K562 (cell line): Measurements from ENCODE around the gene ITGBL1. TPM values are rescaled to one million over a fixed set of nuclear protein-coding genes. Genes with fewer than 3 reads are reported as not detected.

Source experiments
- ATAC-seq: fragments of 200-7000 bp; cut with Tn5 transposase; 3 replicates; pipeline ENCODE4 v1.9.1; 2020; ENCODE audit warnings: moderate library complexity
- BruUV-seq: library from RNA; stranded (reverse); fragments of 400-500 nt; replicated peaks from 2 replicates; lab custom pipeline; 2021; lab: Mats Ljungman, UMichigan
- CTCF ChIA-PET: fragments of 300-600 bp; formaldehyde crosslinking; extraction: SDS; loops from one replicate; lab custom pipeline; 2021; ENCODE audit warnings: low intra/inter-chr PET ratio; lab: Yijun Ruan, JAX
- POLR2A ChIA-PET: fragments of 300-600, 350-650 bp; sonication (Branson Sonifier 250); formaldehyde crosslinking; extraction: SDS; loops from one replicate; lab custom pipeline; 2021; ENCODE audit warnings: antibody characterized with exemption, inconsistent platforms; lab: Yijun Ruan, JAX
- DNase-seq, 4 experiments: peaks; one replicate each; pipeline versions ENCODE4 v3.0.0 to v3.0.0-alpha.2; 2011 to 2018; ENCODE audit warnings: low spot score in 3 of 4, mixed read lengths in 3 of 4; ENCODE audit errors: extremely low read depth in 1 of 4
- FAIRE-seq: peaks from 2 replicates; lab custom pipeline; 2011; peaks lifted over from hg19 to GRCh38; lab: Jason Lieb, UNC
- H2AFZ ChIP-seq: 2 replicates; pipeline ENCODE4 v1.6.0; 2011; ENCODE audit warnings: low read depth, low read length, control low read depth, inconsistent platforms
- H3K27ac ChIP-seq: fragments of 200-600 bp; 3 replicates; pipeline ENCODE4 v1.8.0; 2011; ENCODE audit warnings: low read depth, mild to moderate bottlenecking, control low read depth, inconsistent platforms, low read length, moderate library complexity, mixed read lengths; ENCODE audit errors: extremely low read depth
- H3K27me3 ChIP-seq, 2 experiments: fragments of 300-600 bp in 1 of 2; 2 replicates in 1 of 2; 3 replicates in 1 of 2; pipeline versions ENCODE4 v1.6.0 to v1.8.0; 2011; ENCODE audit warnings: inconsistent platforms in 2 of 2, low read length in 2 of 2, mild to moderate bottlenecking in 1 of 2, mixed read lengths in 1 of 2, moderate library complexity in 1 of 2; ENCODE audit not compliant: control insufficient read depth in 2 of 2, insufficient read depth in 2 of 2
- H3K36me3 ChIP-seq: fragments of 300-600 bp; 3 replicates; pipeline ENCODE4 v1.8.0; 2011; ENCODE audit warnings: mild to moderate bottlenecking, low read length, inconsistent platforms; ENCODE audit not compliant: control insufficient read depth, insufficient read depth
- H3K4me1 ChIP-seq, 2 experiments: fragments of 200-600 bp in 1 of 2; replicated peaks in 1 of 2; 2 replicates in 1 of 2; 3 replicates in 1 of 2; pipeline versions ENCODE4 v1.5.1 to v1.8.0; 2011; ENCODE audit warnings: inconsistent platforms in 2 of 2, low read length in 2 of 2, mild to moderate bottlenecking in 1 of 2, mixed read lengths in 1 of 2, moderate library complexity in 1 of 2; ENCODE audit not compliant: control insufficient read depth in 2 of 2, insufficient read depth in 2 of 2
- H3K4me2 ChIP-seq: 2 replicates; pipeline ENCODE4 v1.6.1; 2011; ENCODE audit warnings: low read length, control low read depth, inconsistent platforms, mixed read lengths; ENCODE audit not compliant: insufficient read depth
- H3K4me3 ChIP-seq: fragments of 200-600 bp; sonication (generic), shearing (Covaris generic); 2 replicates; pipeline ENCODE4 v1.5.1; 2016; ENCODE audit warnings: control low read depth, inconsistent platforms
- H3K79me2 ChIP-seq: fragments of 200-600 bp; 3 replicates; pipeline ENCODE4 v1.8.0; 2011; ENCODE audit warnings: low read length, inconsistent platforms; ENCODE audit not compliant: control insufficient read depth, insufficient read depth
- H3K9ac ChIP-seq, 2 experiments: 2 replicates each; pipeline versions ENCODE4 v1.6.0 to v1.6.1; 2011; ENCODE audit warnings: low read depth in 2 of 2, low read length in 2 of 2, control low read depth in 1 of 2, inconsistent platforms in 1 of 2, mild to moderate bottlenecking in 1 of 2, mixed read lengths in 1 of 2; ENCODE audit not compliant: insufficient read depth in 1 of 2
- H3K9me1 ChIP-seq: one replicate; pipeline ENCODE4 v1.6.0; 2011; ENCODE audit warnings: inconsistent platforms, mild to moderate bottlenecking, low read length, moderate library complexity; ENCODE audit not compliant: control insufficient read depth, insufficient read depth
- H3K9me3 ChIP-seq: replicated peaks from 2 replicates; pipeline ENCODE4 v1.5.1; 2011; ENCODE audit warnings: low read depth, low read length, inconsistent platforms; ENCODE audit not compliant: control insufficient read depth, insufficient read depth
- H4K20me1 ChIP-seq: replicated peaks from 2 replicates; pipeline ENCODE4 v1.6.1; 2011; ENCODE audit warnings: low read length, inconsistent platforms, mixed read lengths; ENCODE audit not compliant: control insufficient read depth, insufficient read depth
- ETV1 ChIP-seq: fragments of 450-650 bp; conservative IDR thresholded peaks from 2 replicates; pipeline ENCODE4 v1.6.1; 2016; ENCODE audit warnings: missing genetic modification characterization, control low read depth, low read depth, missing compliant biosample characterization
- MAX ChIP-seq: sonication (generic); formaldehyde crosslinking; IDR thresholded peaks from 2 replicates; pipeline ENCODE4 v1.9.0; 2022; ENCODE audit warnings: mild to moderate bottlenecking, missing genetic modification reagents
- PHF8 ChIP-seq: fragments of 200-600 bp; sonication (generic); IDR thresholded peaks from 2 replicates; pipeline ENCODE4 v1.6.1; 2012; ENCODE audit warnings: mixed run types, mild to moderate bottlenecking, inconsistent platforms, low read length, moderate library complexity, borderline replicate concordance
- RFX1 ChIP-seq: fragments of 450-650 bp; IDR thresholded peaks from 2 replicates; pipeline ENCODE4 v1.6.1; 2016; ENCODE audit warnings: mild to moderate bottlenecking, moderate library complexity
- SMC3 ChIP-seq: conservative IDR thresholded peaks from 2 replicates; pipeline ENCODE4 v1.6.1; 2011; ENCODE audit warnings: low read depth, low read length, improper control_type of control experiment; ENCODE audit not compliant: insufficient read depth
- TBP ChIP-seq: optimal IDR thresholded peaks from 2 replicates; pipeline ENCODE3; 2011; ENCODE audit warnings: low read depth, low read length, improper control_type of control experiment
- USF2 ChIP-seq: sonication (generic); formaldehyde crosslinking; IDR thresholded peaks from 2 replicates; pipeline ENCODE4 v1.5.0; 2020; ENCODE audit warnings: missing genetic modification reagents
- ZNF436 ChIP-seq: fragments of 250-450, 450-650 bp; sonication (Bioruptor Pico); formaldehyde crosslinking; IDR thresholded peaks from 2 replicates; pipeline ENCODE4 v1.7.0; 2020; ENCODE audit warnings: mild to moderate bottlenecking
- WGBS: fragments of 100-300 bp; shearing (Covaris generic); methylation state at CpG from one replicate; pipeline ENCODE4 v1.1.6; 2016; ENCODE audit warnings: low coverage, mixed read lengths; ENCODE audit not compliant: insufficient coverage; ENCODE audit errors: missing lambda C conversion rate; 5-methylcytosine and 5-hydroxymethylcytosine counted together
- in situ Hi-C: fragments of 300-500 bp; cut with MboI; formaldehyde crosslinking; loops from 4 replicates; pipeline ENCODE4 v1.15.0; 2018; ENCODE audit warnings: inconsistent platforms, mixed read lengths
- intact Hi-C: fragments of 100-400 bp; cut with micrococcal nuclease; formaldehyde crosslinking; loops from 2 replicates; pipeline ENCODE4 v1.14.2; 2022
- polyA plus RNA-seq, 8 experiments: library from polyadenylated mRNA; depleted of rRNA in 4 of 8; stranded (reverse) in 5 of 8; unstranded in 3 of 8; fragments of >200 nt; fragmentation: Nextera tagmentation in 2 of 8; fragmentation: Illumina TruSeq in 1 of 8; extraction: Ambion mirVana in 2 of 8; extraction: Trizol in 1 of 8; gene quantifications; 2 replicates each; pipeline versions ENCODE4 v1.2.1 to v1.2.3, GENCODE V29; 2011 to 2014; ENCODE audit warnings: inconsistent platforms in 1 of 8, missing spikeins in 1 of 8
- total RNA-seq, 7 experiments: library from RNA; depleted of rRNA in 6 of 7; stranded (reverse); fragments of >200 nt in 6 of 7; fragmentation: Illumina TruSeq in 2 of 7; extraction: Trizol in 2 of 7; gene quantifications; 2 replicates each; pipeline versions ENCODE4 v1.2.1 to v1.2.3, GENCODE V29; 2011 to 2021; ENCODE audit warnings: low replicate concordance in 1 of 7
- TF ChIP-seq, protein P1 (sequence below): sonication (generic); formaldehyde crosslinking; IDR thresholded peaks from 2 replicates; pipeline ENCODE4 v1.8.0; 2023; ENCODE audit warnings: mild to moderate bottlenecking, missing genetic modification reagents
- TF ChIP-seq, protein P2 (sequence below): fragments of 250-450 bp; sonication (Bioruptor Pico); IDR thresholded peaks from 2 replicates; pipeline ENCODE4 v1.4.0; 2020; ENCODE audit warnings: borderline replicate concordance
- TF ChIP-seq, protein P3 (sequence below): fragments of 250-450 bp; sonication (Bioruptor Pico); IDR thresholded peaks from 2 replicates; pipeline ENCODE4 v1.5.0; 2020; ENCODE audit warnings: mild to moderate bottlenecking
- TF ChIP-seq, protein P4 (sequence below): fragments of 250-450 bp; sonication (Bioruptor Pico); IDR thresholded peaks from 2 replicates; pipeline ENCODE4 v1.5.0; 2021; ENCODE audit warnings: mild to moderate bottlenecking, borderline replicate concordance

The ITGBL1 gene
- total and polyA plus RNA-seq, 9 of the 15 experiments (the other 6 are each of a cell fraction or from before 2014, with no cell fraction given): 0.04 to 0.73 (median 0.32) TPM; not detected in 1

DNA sequence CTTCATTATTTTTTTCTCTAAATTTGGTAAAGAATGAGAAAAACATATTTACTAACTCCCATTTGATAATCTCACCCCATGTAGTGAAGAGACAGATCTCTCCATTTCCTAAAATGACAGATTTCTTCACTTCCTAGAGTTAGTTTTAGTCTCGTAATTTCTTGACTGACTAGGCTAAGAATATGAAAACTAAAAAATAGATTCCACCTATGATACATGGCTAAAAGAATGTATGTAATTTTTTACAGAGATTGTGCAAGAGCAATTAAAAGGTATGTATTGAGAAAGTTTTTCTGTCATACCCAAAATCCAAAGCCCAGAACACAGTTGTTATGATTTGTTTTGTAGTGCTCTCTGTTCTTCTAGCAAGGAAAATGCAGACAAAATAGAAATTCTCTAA lies 45.7 kb upstream of the ITGBL1 start:
- no peak overlapping the region for H3K27ac ChIP-seq
- H4K20me1 ChIP-seq: no peaks in the 10 kb centered on the region
- H3K27me3 ChIP-seq: no peaks in the 10 kb centered on the region
- ChIA-PET CTCF (no interaction called here), POLR2A (no interaction called here)
- FAIRE-seq: no peak
- intact Hi-C loops: no loop called here
- no peaks in the 10 kb centered on the region for H3K4me1 ChIP-seq
- H3K9me1 ChIP-seq: no peaks in the 10 kb centered on the region
- WGBS: 0% methylated on average over 1 of the region's 1 CpG
- in situ Hi-C loops: loop anchor here (5.0 kb wide), 1 partner anchor 79 kb away; no protein-coding TSS in a partner anchor
- H2AFZ ChIP-seq: no peak overlapping the region
- ATAC-seq: no peak
- BruUV-seq: no TSS peak
- H3K9me3 ChIP-seq: no peaks in the 10 kb centered on the region
- DNase-seq: no peak
- H3K36me3 ChIP-seq: no peaks in the 10 kb centered on the region
- no peak overlapping the region for H3K9ac ChIP-seq
- H3K4me3 ChIP-seq: no peak overlapping the region
- no peaks in the 10 kb centered on the region for H3K79me2 ChIP-seq
- H3K4me2 ChIP-seq: no peak overlapping the region
- no peak for TF ChIP-seq USF2
- TF ChIP-seq, protein P1, sequence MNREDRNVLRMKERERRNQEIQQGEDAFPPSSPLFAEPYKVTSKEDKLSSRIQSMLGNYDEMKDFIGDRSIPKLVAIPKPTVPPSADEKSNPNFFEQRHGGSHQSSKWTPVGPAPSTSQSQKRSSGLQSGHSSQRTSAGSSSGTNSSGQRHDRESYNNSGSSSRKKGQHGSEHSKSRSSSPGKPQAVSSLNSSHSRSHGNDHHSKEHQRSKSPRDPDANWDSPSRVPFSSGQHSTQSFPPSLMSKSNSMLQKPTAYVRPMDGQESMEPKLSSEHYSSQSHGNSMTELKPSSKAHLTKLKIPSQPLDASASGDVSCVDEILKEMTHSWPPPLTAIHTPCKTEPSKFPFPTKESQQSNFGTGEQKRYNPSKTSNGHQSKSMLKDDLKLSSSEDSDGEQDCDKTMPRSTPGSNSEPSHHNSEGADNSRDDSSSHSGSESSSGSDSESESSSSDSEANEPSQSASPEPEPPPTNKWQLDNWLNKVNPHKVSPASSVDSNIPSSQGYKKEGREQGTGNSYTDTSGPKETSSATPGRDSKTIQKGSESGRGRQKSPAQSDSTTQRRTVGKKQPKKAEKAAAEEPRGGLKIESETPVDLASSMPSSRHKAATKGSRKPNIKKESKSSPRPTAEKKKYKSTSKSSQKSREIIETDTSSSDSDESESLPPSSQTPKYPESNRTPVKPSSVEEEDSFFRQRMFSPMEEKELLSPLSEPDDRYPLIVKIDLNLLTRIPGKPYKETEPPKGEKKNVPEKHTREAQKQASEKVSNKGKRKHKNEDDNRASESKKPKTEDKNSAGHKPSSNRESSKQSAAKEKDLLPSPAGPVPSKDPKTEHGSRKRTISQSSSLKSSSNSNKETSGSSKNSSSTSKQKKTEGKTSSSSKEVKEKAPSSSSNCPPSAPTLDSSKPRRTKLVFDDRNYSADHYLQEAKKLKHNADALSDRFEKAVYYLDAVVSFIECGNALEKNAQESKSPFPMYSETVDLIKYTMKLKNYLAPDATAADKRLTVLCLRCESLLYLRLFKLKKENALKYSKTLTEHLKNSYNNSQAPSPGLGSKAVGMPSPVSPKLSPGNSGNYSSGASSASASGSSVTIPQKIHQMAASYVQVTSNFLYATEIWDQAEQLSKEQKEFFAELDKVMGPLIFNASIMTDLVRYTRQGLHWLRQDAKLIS (CRISPR knock-in tag): no peak
- TF ChIP-seq, protein P2, sequence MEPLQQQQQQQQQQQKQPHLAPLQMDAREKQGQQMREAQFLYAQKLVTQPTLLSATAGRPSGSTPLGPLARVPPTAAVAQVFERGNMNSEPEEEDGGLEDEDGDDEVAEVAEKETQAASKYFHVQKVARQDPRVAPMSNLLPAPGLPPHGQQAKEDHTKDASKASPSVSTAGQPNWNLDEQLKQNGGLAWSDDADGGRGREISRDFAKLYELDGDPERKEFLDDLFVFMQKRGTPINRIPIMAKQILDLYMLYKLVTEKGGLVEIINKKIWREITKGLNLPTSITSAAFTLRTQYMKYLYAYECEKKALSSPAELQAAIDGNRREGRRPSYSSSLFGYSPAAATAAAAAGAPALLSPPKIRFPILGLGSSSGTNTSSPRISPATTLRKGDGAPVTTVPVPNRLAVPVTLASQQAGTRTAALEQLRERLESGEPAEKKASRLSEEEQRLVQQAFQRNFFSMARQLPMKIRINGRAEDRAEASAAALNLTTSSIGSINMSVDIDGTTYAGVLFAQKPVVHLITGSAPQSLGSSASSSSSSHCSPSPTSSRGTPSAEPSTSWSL (CRISPR knock-in tag): no peak
- TF ChIP-seq, protein P3, sequence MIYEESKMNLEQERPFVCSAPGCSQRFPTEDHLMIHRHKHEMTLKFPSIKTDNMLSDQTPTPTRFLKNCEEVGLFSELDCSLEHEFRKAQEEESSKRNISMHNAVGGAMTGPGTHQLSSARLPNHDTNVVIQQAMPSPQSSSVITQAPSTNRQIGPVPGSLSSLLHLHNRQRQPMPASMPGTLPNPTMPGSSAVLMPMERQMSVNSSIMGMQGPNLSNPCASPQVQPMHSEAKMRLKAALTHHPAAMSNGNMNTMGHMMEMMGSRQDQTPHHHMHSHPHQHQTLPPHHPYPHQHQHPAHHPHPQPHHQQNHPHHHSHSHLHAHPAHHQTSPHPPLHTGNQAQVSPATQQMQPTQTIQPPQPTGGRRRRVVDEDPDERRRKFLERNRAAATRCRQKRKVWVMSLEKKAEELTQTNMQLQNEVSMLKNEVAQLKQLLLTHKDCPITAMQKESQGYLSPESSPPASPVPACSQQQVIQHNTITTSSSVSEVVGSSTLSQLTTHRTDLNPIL (CRISPR knock-in tag): no peak
- TF ChIP-seq ZNF436 (CRISPR knock-in tag): no peak
- no peak for TF ChIP-seq SMC3
- no peak for TF ChIP-seq MAX (CRISPR knock-in tag)
- TF ChIP-seq TBP: no peak
- TF ChIP-seq RFX1: no peak
- TF ChIP-seq, protein P4, sequence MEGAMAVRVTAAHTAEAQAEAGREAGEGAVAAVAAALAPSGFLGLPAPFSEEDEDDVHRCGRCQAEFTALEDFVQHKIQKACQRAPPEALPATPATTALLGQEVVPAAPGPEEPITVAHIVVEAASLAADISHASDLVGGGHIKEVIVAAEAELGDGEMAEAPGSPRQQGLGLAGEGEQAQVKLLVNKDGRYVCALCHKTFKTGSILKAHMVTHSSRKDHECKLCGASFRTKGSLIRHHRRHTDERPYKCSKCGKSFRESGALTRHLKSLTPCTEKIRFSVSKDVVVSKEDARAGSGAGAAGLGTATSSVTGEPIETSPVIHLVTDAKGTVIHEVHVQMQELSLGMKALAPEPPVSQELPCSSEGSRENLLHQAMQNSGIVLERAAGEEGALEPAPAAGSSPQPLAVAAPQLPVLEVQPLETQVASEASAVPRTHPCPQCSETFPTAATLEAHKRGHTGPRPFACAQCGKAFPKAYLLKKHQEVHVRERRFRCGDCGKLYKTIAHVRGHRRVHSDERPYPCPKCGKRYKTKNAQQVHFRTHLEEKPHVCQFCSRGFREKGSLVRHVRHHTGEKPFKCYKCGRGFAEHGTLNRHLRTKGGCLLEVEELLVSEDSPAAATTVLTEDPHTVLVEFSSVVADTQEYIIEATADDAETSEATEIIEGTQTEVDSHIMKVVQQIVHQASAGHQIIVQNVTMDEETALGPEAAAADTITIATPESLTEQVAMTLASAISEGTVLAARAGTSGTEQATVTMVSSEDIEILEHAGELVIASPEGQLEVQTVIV (CRISPR knock-in tag): no peak
- TF ChIP-seq ETV1 (tag): no peak
- no peak for TF ChIP-seq PHF8
